Measurements from ENCODE around the gene BCL2L2. TPM values are rescaled to one million over a fixed set of nuclear protein-coding genes. Genes with fewer than 3 reads are reported as not detected.
"Not testable (repeated sequence)": the region's sequence is repeated elsewhere in the genome, so short reads cannot be mapped to it uniquely, and the experiment has no call there.

BCL2L2 gene
- total RNA-seq, 1 experiment from 2014 or later = 8.6 TPM

DNA sequence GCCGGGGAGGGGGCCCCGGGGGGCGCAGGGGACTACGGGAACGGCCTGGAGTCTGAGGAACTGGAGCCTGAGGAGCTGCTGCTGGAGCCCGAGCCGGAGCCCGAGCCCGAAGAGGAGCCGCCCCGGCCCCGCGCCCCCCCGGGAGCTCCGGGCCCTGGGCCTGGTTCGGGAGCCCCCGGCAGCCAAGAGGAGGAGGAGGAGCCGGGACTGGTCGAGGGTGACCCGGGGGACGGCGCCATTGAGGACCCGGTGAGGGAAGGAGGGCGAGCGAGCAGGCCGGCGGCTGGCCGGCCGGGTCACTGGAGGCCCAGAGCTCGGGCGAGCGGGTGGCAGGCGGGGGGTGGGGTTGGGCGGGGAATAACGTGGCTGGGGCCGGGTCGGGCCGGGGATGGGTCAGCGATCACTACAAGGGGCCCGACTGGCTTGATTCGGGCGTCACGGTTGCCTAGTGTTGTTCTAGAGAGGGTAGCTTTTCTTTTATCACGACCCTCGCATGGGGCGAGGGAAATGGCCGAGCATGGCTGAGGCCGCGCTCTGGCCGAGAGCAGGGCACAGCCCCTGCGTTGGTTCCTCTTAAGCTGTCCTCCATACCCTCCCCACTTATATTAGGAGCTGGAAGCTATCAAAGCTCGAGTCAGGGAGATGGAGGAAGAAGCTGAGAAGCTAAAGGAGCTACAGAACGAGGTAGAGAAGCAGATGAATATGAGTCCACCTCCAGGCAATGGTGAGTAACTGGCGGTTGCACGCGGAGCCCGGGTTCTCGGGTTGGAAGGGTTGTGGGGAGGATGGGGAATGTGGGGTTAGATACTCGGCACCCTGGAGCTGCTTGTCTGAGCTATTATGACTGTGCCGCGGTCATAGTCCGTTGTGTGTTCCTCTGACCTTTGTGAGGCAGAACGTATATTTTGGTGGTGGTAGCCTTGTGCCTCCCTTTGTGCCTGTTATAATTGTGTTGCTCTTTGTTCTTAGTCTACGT, 15.2 kb downstream of the BCL2L2 start:
- in situ Hi-C loops (cut with HindIII; ENCODE audit: low pct_unique_long_range_greater_than_20kb, low sequenced_read_pairs) = no loop called here
- DNase-seq (ENCODE audit: low read depth) = peak; percentile 44

DNA sequence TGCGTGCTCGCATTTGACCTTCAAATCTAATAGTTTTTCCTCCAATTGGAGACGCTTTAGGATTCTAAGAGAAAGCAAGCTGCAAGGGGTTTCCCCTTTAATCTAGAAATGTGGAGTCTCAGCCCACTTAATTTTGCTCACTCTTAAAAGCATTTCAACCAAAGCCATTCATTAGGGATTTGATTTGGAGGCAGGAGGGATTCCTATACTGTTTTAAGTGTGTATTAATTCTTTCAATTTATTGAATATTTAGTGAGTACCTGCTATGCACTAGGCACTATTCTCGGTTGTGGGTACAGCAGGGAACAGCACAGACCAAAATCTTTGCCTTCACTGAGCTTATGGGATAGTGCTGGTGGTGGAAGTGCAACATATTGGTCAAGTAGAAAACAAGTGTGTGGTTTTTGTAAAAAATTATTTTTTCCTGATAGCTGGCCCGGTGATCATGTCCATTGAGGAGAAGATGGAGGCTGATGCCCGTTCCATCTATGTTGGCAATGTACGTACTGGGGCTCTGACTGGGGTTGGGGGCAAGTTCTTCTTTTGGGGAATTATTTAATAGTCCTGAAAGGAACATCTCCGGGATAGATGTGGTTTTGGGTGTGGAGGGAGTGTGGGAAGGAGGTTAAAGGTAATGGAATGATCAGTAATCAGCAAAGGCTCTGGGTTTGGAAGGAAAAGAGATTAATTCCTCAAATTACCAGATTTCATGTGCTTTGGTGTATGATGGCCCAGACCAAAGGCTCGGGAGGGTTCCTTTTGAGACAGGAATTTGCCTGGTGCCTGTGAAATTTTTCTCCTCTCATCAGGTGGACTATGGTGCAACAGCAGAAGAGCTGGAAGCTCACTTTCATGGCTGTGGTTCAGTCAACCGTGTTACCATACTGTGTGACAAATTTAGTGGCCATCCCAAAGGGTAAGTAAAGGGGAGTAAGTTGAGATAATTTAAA, 16.2 kb downstream of the BCL2L2 start:
- in situ Hi-C loops (cut with HindIII; ENCODE audit: low pct_unique_long_range_greater_than_20kb, low sequenced_read_pairs) = no loop called here

DNA sequence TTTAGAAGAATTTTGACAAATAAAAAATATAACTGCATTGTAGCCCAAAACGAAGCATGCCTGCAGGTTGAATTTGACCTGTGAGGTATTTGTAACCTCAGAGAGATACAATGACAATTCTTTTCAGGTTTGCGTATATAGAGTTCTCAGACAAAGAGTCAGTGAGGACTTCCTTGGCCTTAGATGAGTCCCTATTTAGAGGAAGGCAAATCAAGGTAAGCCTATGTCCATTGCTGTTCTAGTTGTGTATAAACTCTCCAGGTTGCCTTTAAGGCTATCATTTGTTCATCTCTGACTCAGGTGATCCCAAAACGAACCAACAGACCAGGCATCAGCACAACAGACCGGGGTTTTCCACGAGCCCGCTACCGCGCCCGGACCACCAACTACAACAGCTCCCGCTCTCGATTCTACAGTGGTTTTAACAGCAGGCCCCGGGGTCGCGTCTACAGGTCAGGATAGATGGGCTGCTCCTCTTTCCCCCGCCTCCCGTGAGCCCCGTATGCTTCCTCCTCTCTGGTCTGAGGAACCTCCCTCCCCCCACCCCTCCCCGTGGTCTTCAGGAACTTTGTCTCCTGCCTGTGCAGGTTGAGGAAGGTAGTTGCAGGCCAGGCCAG, 17.3 kb downstream of the BCL2L2 start:
- DNase-seq (ENCODE audit: low read depth) = no peak
- in situ Hi-C loops (cut with HindIII; ENCODE audit: low pct_unique_long_range_greater_than_20kb, low sequenced_read_pairs) = no loop called here

More for the DNA sequence above, 16.2 kb downstream of the BCL2L2 start:
- no peak for DNase-seq (ENCODE audit: low read depth)

- DNase-seq (ENCODE audit: low read depth) = no peak
Measured at GRCh38 chr14:23324455-23324846, 17.8 kb downstream of the BCL2L2 start.

DNA sequence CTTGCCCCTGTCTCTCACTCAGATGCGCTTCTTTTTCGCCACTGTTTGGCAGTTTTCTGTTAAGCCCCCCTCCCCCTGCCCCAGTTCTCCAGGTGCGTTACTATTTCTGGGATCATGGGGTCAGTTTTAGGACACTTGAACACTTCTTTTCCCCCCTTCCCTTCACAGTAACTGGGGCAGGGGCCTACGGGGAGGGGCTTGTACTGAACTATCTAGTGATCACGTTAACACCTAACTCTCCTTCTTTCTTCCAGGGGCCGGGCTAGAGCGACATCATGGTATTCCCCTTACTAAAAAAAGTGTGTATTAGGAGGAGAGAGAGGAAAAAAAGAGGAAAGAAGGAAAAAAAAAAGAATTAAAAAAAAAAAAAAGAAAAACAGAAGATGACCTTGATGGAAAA, 18.4 kb downstream of the BCL2L2 start:
- in situ Hi-C loops (cut with HindIII; ENCODE audit: low pct_unique_long_range_greater_than_20kb, low sequenced_read_pairs) = no loop called here
- no peak for DNase-seq (ENCODE audit: low read depth)

More at GRCh38 chr14:23324455-23324846, 17.8 kb downstream of the BCL2L2 start:
- in situ Hi-C loops (cut with HindIII; ENCODE audit: low pct_unique_long_range_greater_than_20kb, low sequenced_read_pairs) = no loop called here

DNA sequence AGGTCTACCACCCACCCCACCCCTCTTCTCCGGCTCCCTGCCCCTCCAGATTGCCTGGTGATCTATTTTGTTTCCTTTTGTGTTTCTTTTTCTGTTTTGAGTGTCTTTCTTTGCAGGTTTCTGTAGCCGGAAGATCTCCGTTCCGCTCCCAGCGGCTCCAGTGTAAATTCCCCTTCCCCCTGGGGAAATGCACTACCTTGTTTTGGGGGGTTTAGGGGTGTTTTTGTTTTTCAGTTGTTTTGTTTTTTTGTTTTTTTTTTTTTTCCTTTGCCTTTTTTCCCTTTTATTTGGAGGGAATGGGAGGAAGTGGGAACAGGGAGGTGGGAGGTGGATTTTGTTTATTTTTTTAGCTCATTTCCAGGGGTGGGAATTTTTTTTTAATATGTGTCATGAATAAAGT, 19.1 kb downstream of the BCL2L2 start:
- in situ Hi-C loops (cut with HindIII; ENCODE audit: low pct_unique_long_range_greater_than_20kb, low sequenced_read_pairs); DNase-seq (ENCODE audit: low read depth): not testable (repeated sequence)

- no peak for DNase-seq (ENCODE audit: low read depth)
- in situ Hi-C loops (cut with HindIII; ENCODE audit: low pct_unique_long_range_greater_than_20kb, low sequenced_read_pairs) = no loop called here
Measured at GRCh38 chr14:23326491-23327332, 20.1 kb downstream of the BCL2L2 start.

DNA sequence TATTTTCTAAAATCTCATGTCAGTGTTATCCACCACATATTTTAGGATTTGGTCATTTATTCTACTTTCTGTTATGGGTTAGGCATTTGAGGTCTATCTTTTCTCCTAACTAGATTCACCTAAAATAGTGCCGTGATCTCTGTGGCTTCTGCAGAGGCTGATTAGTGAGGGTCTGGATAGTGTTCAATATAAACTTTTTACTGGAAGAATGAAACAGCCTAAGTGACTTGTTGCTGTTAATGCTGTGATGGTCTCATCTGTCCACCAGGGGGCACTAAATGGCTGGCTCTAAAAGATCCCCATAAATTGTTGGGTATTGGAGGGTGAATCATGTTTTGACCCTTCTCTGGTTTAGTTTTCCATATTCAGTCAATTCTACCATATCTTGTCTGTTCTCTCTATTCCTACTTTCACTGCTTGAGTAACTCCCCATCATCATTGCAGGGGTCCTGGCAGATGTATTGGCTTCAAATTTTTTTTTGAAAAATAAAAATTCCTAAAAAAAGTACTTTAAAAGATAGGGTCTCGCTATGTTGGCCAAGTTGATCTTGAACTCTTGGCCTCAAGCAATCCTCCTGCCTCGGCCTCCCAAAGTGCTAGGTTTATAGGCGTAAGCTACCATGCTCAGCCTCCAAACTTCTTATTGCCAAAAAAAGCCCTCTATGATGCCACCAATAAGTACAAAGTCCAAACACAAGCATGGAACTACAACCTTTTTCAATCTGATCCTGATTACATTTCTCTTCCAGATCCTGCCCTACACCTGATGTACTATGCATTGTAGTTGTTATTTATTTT, 21.5 kb downstream of the BCL2L2 start:
- in situ Hi-C loops (cut with HindIII; ENCODE audit: low pct_unique_long_range_greater_than_20kb, low sequenced_read_pairs) = no loop called here
- no peak for DNase-seq (ENCODE audit: low read depth)

GRCh38 chr14:23335623-23336022, 29.0 kb downstream of the BCL2L2 start:
- DNase-seq (ENCODE audit: low read depth) = no peak
- in situ Hi-C loops (cut with HindIII; ENCODE audit: low pct_unique_long_range_greater_than_20kb, low sequenced_read_pairs) = no loop called here

GRCh38 chr14:23339506-23340268, 33.1 kb downstream of the BCL2L2 start:
- in situ Hi-C loops (cut with HindIII; ENCODE audit: low pct_unique_long_range_greater_than_20kb, low sequenced_read_pairs) = no loop called here

GRCh38 chr14:23344481-23344880, 37.8 kb downstream of the BCL2L2 start:
- in situ Hi-C loops (cut with HindIII; ENCODE audit: low pct_unique_long_range_greater_than_20kb, low sequenced_read_pairs) = no loop called here
- DNase-seq (ENCODE audit: low read depth) = no peak

More at GRCh38 chr14:23339506-23340268, 33.1 kb downstream of the BCL2L2 start:
- no peak for DNase-seq (ENCODE audit: low read depth)

DNA sequence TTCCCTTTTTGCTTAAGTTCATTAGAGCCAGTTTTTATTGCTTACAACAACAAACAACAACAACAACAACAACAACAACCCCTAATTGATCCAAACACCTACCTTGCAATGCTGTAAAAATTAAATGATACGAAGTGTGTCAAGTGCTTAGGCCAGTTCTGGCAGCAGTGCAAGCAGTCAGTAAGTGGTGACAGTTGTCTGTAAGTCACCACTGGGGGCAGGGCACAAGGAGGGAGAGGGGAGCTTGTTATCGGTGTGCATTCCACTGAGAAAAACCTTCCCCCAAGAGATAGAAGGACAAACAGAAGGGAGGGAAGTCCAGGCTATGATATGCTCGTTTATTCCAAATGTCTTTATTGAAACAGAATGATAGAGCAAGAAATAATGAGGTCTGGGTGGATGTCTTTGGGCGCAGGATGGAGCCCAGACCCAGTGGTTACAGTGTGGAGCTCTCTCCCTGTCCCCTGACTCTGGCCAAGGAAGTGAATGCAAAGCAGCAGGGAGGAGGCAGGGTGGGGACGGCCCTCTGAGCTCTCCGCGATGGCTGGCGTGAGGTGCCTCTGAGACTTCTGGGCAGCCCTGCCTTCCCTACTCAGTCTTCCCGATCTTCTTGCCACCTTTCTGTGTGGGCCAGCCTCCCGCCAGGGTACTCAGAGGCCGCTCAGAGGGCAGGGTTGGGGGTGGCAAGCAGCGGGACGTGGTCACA, 39.5 kb downstream of the BCL2L2 start:
- DNase-seq (ENCODE audit: low read depth) = no peak
- in situ Hi-C loops (cut with HindIII; ENCODE audit: low pct_unique_long_range_greater_than_20kb, low sequenced_read_pairs) = no loop called here

DNA sequence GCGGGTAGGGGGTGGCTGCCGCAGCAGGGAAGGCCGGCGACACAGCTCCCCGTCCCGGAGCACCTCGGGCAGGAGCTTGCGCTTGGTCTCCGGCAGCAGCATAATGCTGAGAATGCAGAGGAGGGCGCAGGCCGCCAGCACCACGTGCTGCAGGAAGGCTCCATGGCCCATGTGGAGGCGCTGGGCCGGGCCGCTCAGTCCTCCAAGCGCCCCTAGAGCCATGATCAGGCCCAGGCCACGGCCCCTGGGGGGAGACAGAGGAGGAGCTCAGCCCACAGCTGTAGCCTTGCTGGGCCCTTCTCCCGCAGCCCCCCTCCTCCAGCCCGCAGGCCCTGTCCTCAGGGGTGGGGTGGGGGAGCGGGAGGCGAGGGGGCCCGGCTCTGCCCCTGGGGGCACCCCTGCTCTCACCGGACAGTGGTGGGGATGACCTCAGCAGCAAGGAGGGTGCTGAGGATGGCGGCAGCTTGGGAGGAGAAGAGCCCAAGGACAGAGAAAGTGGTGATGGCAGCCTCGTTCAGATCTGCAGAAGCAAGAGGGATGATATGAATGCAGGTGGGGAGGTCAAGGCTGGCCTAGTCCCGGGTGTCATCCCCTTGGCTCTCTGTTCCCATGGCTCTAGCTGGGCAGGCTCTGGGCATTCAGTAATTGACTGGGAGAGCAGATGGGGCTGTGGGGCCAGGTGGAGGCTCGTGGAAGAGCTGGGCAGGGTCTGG, 40.2 kb downstream of the BCL2L2 start:
- in situ Hi-C loops (cut with HindIII; ENCODE audit: low pct_unique_long_range_greater_than_20kb, low sequenced_read_pairs) = no loop called here
- DNase-seq (ENCODE audit: low read depth) = no peak

- DNase-seq (ENCODE audit: low read depth) = no peak
- in situ Hi-C loops (cut with HindIII; ENCODE audit: low pct_unique_long_range_greater_than_20kb, low sequenced_read_pairs) = no loop called here
Measured at GRCh38 chr14:23347406-23348296, 41.0 kb downstream of the BCL2L2 start.

Data from Caki2 (cell line).